Liver (tissue), 9 donors: Measurements from ENCODE around the gene CDK19. TPM values are rescaled to one million over a fixed set of nuclear protein-coding genes. Genes with fewer than 3 reads are reported as not detected.

ENCODE experiments used
- DNase-seq: peaks from one replicate; pipeline ENCODE4 v3.0.0-alpha.2; 2017; ENCODE audit warnings: low spot score
- H3K27ac ChIP-seq, 2 donors: one replicate each; pipeline ENCODE4 v1.7.0; 2013; ENCODE audit warnings: inconsistent platforms in 2 of 2, low read length in 2 of 2, control low read depth in 1 of 2, low read depth in 1 of 2, mild to moderate bottlenecking in 1 of 2
- H3K27me3 ChIP-seq, 4 donors: one replicate each; pipeline versions ENCODE4 v1.6.1 to v1.7.0; 2013; ENCODE audit warnings: low read length in 3 of 4, inconsistent platforms in 1 of 4, mild to moderate bottlenecking in 1 of 4, moderate library complexity in 1 of 4; ENCODE audit not compliant: control insufficient read depth in 4 of 4, insufficient read depth in 4 of 4
- H3K36me3 ChIP-seq, 4 donors: one replicate each; pipeline versions ENCODE4 v1.6.1 to v1.7.0; 2013; ENCODE audit warnings: low read length in 3 of 4, mild to moderate bottlenecking in 3 of 4, low read depth in 1 of 4, moderate library complexity in 1 of 4; ENCODE audit not compliant: control insufficient read depth in 4 of 4, insufficient read depth in 3 of 4
- H3K4me1 ChIP-seq, 4 donors: one replicate each; pipeline versions ENCODE4 v1.6.1 to v1.7.0; 2013; ENCODE audit warnings: low read length in 3 of 4, mild to moderate bottlenecking in 3 of 4, moderate library complexity in 1 of 4; ENCODE audit not compliant: control insufficient read depth in 4 of 4, insufficient read depth in 4 of 4
- H3K4me3 ChIP-seq, 3 donors: one replicate each; pipeline versions ENCODE4 v1.6.1 to v1.7.0; 2013; ENCODE audit warnings: low read length in 3 of 3, control low read depth in 1 of 3, low read depth in 1 of 3, mild to moderate bottlenecking in 1 of 3
- H3K9ac ChIP-seq, 2 donors: one replicate each; pipeline ENCODE4 v1.7.0; 2013; ENCODE audit warnings: low read length in 2 of 2, mild to moderate bottlenecking in 2 of 2, moderate library complexity in 2 of 2, control low read depth in 1 of 2, low read depth in 1 of 2
- H3K9me3 ChIP-seq, 4 donors: one replicate each; pipeline versions ENCODE4 v1.6.1 to v1.7.0; 2013; ENCODE audit warnings: low read length in 3 of 4; ENCODE audit not compliant: control insufficient read depth in 4 of 4
- EGR1 ChIP-seq, 2 donors: IDR thresholded peaks; 2 replicates each; pipeline ENCODE4 v1.6.1; 2016 to 2018; ENCODE audit warnings: antibody characterized with exemption in 2 of 2, low read depth in 2 of 2
- FOXA2 ChIP-seq: IDR thresholded peaks from 2 replicates; pipeline ENCODE4 v1.6.1; 2016; ENCODE audit warnings: antibody characterized with exemption
- GABPA ChIP-seq, 2 donors: IDR thresholded peaks in 1 of 2; conservative IDR thresholded peaks in 1 of 2; 2 replicates each; pipeline ENCODE4 v1.6.1; 2016; ENCODE audit warnings: antibody characterized with exemption in 2 of 2, mild to moderate bottlenecking in 1 of 2, moderate library complexity in 1 of 2
- HNF4A ChIP-seq, 2 donors: conservative IDR thresholded peaks; 2 replicates each; pipeline ENCODE4 v1.6.1; 2016; ENCODE audit warnings: antibody characterized with exemption in 2 of 2, mild to moderate bottlenecking in 2 of 2
- JUND ChIP-seq, 2 donors: IDR thresholded peaks; 2 replicates each; pipeline ENCODE4 v1.6.1; 2016; ENCODE audit warnings: antibody characterized with exemption in 2 of 2
- NR2F2 ChIP-seq: IDR thresholded peaks from 2 replicates; pipeline ENCODE4 v1.6.1; 2016; ENCODE audit warnings: antibody characterized with exemption
- RAD21 ChIP-seq, 2 donors: IDR thresholded peaks; 2 replicates each; pipeline ENCODE4 v1.6.1; 2016; ENCODE audit warnings: antibody characterized with exemption in 2 of 2, mild to moderate bottlenecking in 2 of 2
- RXRA ChIP-seq, 2 donors: IDR thresholded peaks; 2 replicates each; pipeline ENCODE4 v1.6.1; 2017 to 2018; ENCODE audit warnings: antibody characterized with exemption in 2 of 2, mild to moderate bottlenecking in 1 of 2
- SP1 ChIP-seq: IDR thresholded peaks from 2 replicates; pipeline ENCODE4 v1.6.1; 2018; ENCODE audit warnings: antibody characterized with exemption, mild to moderate bottlenecking
- TAF1 ChIP-seq: conservative IDR thresholded peaks from 2 replicates; pipeline ENCODE4 v1.6.1; 2016; ENCODE audit warnings: antibody characterized with exemption, mild to moderate bottlenecking
- YY1 ChIP-seq: IDR thresholded peaks from 2 replicates; pipeline ENCODE4 v1.6.1; 2016; ENCODE audit warnings: antibody characterized with exemption, mild to moderate bottlenecking
- WGBS: extraction: QIAGEN DNeasy Blood & Tissue Kit; methylation state at CpG from one replicate; pipeline ENCODE4 v1.1.7; 2013; 5-methylcytosine and 5-hydroxymethylcytosine counted together
- polyA plus RNA-seq, 2 donors: library from polyadenylated mRNA; stranded (reverse) in 1 of 2; unstranded in 1 of 2; fragments of 200-250 nt in 1 of 2; fragments of >200 nt in 1 of 2; fragmentation: Nextera tagmentation in 1 of 2; extraction: Ambion mirVana in 1 of 2; gene quantifications; one replicate each; pipeline versions ENCODE4 v1.2.1 to v1.2.3, GENCODE V29; 2013 to 2015
- total RNA-seq, 2 donors: library from RNA; depleted of rRNA; stranded (reverse); fragments of >200 nt; gene quantifications; one replicate each; pipeline ENCODE4 v1.2.3, GENCODE V29; 2014
- TF ChIP-seq, protein P1 (sequence below): IDR thresholded peaks from 2 replicates; pipeline ENCODE4 v1.6.1; 2016; ENCODE audit warnings: antibody characterized with exemption, mild to moderate bottlenecking
- TF ChIP-seq, protein P2 (sequence below): fragments of 150-350 bp; IDR thresholded peaks from 2 replicates; pipeline ENCODE4 v1.5.1; 2017; ENCODE audit warnings: improper control_type of control experiment, low read depth, low read length; ENCODE audit not compliant: missing input control
- TF ChIP-seq, protein P3 (sequence below): IDR thresholded peaks from 2 replicates; pipeline ENCODE4 v1.6.1; 2016; ENCODE audit warnings: antibody characterized with exemption
- TF ChIP-seq, protein P4 (sequence below): IDR thresholded peaks from 2 replicates; pipeline ENCODE4 v1.6.1; 2016; ENCODE audit warnings: antibody characterized with exemption
- donor health status: healthy.
- donor health status: healthy.
- donor health status: healthy.
- donor health status: healthy.
- donor health status: healthy.

Gene CDK19
- total and polyA plus RNA-seq, 4 donors, result 1.8 to 7.6 (median 3.9) TPM

DNA sequence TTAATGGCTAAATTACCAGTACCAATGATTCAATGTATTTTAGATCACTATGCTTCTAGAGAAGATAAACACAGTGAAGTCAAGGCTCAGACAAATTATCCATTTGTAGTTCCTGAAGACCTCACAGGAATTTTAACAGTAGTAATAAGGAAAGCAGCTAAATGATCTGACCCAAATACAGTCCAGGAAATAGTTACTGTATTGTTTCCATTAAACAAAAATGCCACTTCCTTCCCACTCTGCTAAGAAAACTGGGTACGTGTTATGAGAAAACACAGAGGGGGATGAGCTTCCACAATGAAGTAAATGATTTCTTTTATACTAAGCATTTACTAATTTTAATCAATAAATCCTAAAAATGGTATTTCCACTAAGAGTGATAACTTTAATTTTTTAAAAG is 127.9 kb downstream of the CDK19 start:
- Histone ChIP-seq H3K27ac (no peak overlapping the region), H3K9me3 (no peaks in the 10 kb centered on the region), H3K27me3 (no peaks in the 10 kb centered on the region), H3K4me3 (no peak overlapping the region), H3K4me1 (peaks cover 0 to 3% (median 0%) of the 10 kb centered on the region in 4 donors), H3K9ac (no peak overlapping the region), H3K36me3 (no peaks in the 10 kb centered on the region)
- TF ChIP-seq, protein P1, sequence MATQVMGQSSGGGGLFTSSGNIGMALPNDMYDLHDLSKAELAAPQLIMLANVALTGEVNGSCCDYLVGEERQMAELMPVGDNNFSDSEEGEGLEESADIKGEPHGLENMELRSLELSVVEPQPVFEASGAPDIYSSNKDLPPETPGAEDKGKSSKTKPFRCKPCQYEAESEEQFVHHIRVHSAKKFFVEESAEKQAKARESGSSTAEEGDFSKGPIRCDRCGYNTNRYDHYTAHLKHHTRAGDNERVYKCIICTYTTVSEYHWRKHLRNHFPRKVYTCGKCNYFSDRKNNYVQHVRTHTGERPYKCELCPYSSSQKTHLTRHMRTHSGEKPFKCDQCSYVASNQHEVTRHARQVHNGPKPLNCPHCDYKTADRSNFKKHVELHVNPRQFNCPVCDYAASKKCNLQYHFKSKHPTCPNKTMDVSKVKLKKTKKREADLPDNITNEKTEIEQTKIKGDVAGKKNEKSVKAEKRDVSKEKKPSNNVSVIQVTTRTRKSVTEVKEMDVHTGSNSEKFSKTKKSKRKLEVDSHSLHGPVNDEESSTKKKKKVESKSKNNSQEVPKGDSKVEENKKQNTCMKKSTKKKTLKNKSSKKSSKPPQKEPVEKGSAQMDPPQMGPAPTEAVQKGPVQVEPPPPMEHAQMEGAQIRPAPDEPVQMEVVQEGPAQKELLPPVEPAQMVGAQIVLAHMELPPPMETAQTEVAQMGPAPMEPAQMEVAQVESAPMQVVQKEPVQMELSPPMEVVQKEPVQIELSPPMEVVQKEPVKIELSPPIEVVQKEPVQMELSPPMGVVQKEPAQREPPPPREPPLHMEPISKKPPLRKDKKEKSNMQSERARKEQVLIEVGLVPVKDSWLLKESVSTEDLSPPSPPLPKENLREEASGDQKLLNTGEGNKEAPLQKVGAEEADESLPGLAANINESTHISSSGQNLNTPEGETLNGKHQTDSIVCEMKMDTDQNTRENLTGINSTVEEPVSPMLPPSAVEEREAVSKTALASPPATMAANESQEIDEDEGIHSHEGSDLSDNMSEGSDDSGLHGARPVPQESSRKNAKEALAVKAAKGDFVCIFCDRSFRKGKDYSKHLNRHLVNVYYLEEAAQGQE, result no peak
- no peak for TF ChIP-seq YY1
- 51% methylated on average over 1 of the region's 1 CpG for WGBS
- no peak for DNase-seq

DNA sequence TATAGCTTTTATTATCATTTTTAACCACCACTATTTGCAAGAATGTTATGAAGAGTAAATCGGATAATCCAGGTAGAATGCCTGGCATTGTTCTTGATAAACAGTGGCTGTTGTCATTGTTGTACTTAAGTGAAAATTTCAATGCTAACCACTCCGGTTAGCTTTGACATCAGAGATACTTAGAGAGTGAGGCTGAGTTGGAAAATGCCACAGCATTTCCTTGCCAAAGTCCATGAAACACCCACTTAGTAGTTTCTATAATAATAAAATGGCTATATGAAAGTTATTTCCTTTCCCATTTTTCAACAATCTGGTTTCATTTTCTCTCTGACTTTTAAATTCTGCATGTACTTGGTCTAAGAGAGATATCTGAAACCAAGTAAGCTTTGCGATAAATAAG is 132.0 kb downstream of the CDK19 start:
- no peak for TF ChIP-seq GABPA (IDR thresholded peaks at IDR 0.05 in 1 of 2, conservative IDR thresholded peaks at IDR 0.05 in 1 of 2)
- TF ChIP-seq, protein P1, result no peak
- TF ChIP-seq JUND (IDR thresholded peaks at IDR 0.05), result no peak
- TF ChIP-seq, protein P2, sequence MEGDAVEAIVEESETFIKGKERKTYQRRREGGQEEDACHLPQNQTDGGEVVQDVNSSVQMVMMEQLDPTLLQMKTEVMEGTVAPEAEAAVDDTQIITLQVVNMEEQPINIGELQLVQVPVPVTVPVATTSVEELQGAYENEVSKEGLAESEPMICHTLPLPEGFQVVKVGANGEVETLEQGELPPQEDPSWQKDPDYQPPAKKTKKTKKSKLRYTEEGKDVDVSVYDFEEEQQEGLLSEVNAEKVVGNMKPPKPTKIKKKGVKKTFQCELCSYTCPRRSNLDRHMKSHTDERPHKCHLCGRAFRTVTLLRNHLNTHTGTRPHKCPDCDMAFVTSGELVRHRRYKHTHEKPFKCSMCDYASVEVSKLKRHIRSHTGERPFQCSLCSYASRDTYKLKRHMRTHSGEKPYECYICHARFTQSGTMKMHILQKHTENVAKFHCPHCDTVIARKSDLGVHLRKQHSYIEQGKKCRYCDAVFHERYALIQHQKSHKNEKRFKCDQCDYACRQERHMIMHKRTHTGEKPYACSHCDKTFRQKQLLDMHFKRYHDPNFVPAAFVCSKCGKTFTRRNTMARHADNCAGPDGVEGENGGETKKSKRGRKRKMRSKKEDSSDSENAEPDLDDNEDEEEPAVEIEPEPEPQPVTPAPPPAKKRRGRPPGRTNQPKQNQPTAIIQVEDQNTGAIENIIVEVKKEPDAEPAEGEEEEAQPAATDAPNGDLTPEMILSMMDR, result no peak
- no peak for TF ChIP-seq RAD21 (IDR thresholded peaks at IDR 0.05)
- TF ChIP-seq, protein P3, sequence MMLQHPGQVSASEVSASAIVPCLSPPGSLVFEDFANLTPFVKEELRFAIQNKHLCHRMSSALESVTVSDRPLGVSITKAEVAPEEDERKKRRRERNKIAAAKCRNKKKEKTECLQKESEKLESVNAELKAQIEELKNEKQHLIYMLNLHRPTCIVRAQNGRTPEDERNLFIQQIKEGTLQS, result no peak
- TF ChIP-seq HNF4A (conservative IDR thresholded peaks at IDR 0.05), result no peak
- no peak for TF ChIP-seq YY1
- TF ChIP-seq, protein P4, sequence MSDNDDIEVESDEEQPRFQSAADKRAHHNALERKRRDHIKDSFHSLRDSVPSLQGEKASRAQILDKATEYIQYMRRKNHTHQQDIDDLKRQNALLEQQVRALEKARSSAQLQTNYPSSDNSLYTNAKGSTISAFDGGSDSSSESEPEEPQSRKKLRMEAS, result no peak
- no peak for TF ChIP-seq TAF1
- TF ChIP-seq EGR1 (IDR thresholded peaks at IDR 0.05; ENCODE audit: low read depth in 2 of 2), result no peak
- no peak for TF ChIP-seq FOXA2
- TF ChIP-seq RXRA (IDR thresholded peaks at IDR 0.05), result no peak
- TF ChIP-seq SP1, result no peak
- no peak for TF ChIP-seq NR2F2
- Histone ChIP-seq H3K9me3 (no peaks in the 10 kb centered on the region), H3K36me3 (no peaks in the 10 kb centered on the region), H3K27ac (no peak overlapping the region), H3K9ac (no peak overlapping the region), H3K4me3 (no peak overlapping the region), H3K4me1 (peaks cover 1 to 9% (median 9%) of the 10 kb centered on the region in 4 donors), H3K27me3 (no peaks in the 10 kb centered on the region)
- DNase-seq, result no peak
- 91% methylated on average over 3 of the region's 3 CpGs for WGBS
